ENCODE measurements around the gene PPARG. TPM values are rescaled to one million over a fixed set of nuclear protein-coding genes. Genes with fewer than 3 reads are reported as not detected.

The PPARG gene
- total RNA-seq, 1 experiment from 2014 or later: 71.6 TPM

- no peak overlapping the region for H3K9ac ChIP-seq (ENCODE audit: low read length)
- no peaks in the 10 kb centered on the region for H4K20me1 ChIP-seq (ENCODE audit: insufficient read depth)
- BruUV-seq (replicated peaks): no TSS peak
- ChIA-PET RAD21 (ENCODE audit: low non-redundant PET in 1 of 2, low total read pairs in 2 of 2, uncharacterized antibody in 2 of 2, unreplicated experiment in 2 of 2) (no interaction called here), CTCF (no interaction called here), POLR2A (no interaction called here)
- no peaks in the 10 kb centered on the region for H3K9me2 ChIP-seq (ENCODE audit: insufficient read depth)
- no peak overlapping the region for H3K4me2 ChIP-seq (ENCODE audit: low read length)
- H3K27ac ChIP-seq (ENCODE audit: low read depth, low read length): no peak overlapping the region
- no peaks in the 10 kb centered on the region for H3K36me3 ChIP-seq (ENCODE audit: control insufficient read depth in 1 of 2, insufficient read depth in 2 of 2, low read length in 2 of 2)
- no peak for TF ChIP-seq ZNF274 (IDR thresholded peaks at IDR 0.05; ENCODE audit: low read depth, low read length)
- no peak for TF ChIP-seq ELF1 (IDR thresholded peaks at IDR 0.05; ENCODE audit: borderline replicate concordance, low read depth)
- TF ChIP-seq FOSL1 (IDR thresholded peaks at IDR 0.05; ENCODE audit: low read depth): no peak
- no peak for TF ChIP-seq CBX3 (IDR thresholded peaks at IDR 0.05; ENCODE audit: low read depth)
- TF ChIP-seq POLR2AphosphoS5 (IDR thresholded peaks at IDR 0.05; ENCODE audit: low read depth, low read length): no peak
- TF ChIP-seq TCF7L2 (IDR thresholded peaks at IDR 0.05; ENCODE audit: borderline replicate concordance, extremely low read depth, insufficient read depth, insufficient read length): no peak
- TF ChIP-seq, protein P1, sequence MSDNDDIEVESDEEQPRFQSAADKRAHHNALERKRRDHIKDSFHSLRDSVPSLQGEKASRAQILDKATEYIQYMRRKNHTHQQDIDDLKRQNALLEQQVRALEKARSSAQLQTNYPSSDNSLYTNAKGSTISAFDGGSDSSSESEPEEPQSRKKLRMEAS (IDR thresholded peaks at IDR 0.05): no peak
- TF ChIP-seq YY1 (IDR thresholded peaks at IDR 0.05; ENCODE audit: extremely low read depth, insufficient replicate concordance, low read depth, low read length): no peak
- TF ChIP-seq, protein P2, sequence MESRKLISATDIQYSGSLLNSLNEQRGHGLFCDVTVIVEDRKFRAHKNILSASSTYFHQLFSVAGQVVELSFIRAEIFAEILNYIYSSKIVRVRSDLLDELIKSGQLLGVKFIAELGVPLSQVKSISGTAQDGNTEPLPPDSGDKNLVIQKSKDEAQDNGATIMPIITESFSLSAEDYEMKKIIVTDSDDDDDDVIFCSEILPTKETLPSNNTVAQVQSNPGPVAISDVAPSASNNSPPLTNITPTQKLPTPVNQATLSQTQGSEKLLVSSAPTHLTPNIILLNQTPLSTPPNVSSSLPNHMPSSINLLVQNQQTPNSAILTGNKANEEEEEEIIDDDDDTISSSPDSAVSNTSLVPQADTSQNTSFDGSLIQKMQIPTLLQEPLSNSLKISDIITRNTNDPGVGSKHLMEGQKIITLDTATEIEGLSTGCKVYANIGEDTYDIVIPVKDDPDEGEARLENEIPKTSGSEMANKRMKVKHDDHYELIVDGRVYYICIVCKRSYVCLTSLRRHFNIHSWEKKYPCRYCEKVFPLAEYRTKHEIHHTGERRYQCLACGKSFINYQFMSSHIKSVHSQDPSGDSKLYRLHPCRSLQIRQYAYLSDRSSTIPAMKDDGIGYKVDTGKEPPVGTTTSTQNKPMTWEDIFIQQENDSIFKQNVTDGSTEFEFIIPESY (IDR thresholded peaks at IDR 0.05; ENCODE audit: extremely low read depth, insufficient replicate concordance, low read length): no peak
- no peak for TF ChIP-seq EGR1 (IDR thresholded peaks at IDR 0.05; ENCODE audit: low read depth)
- TF ChIP-seq SRF (IDR thresholded peaks at IDR 0.05; ENCODE audit: low read depth): no peak
- TF ChIP-seq CTCF (IDR thresholded peaks at IDR 0.05 in 2 of 3, conservative IDR thresholded peaks at IDR 0.05 in 1 of 3; ENCODE audit: borderline replicate concordance in 1 of 3, insufficient read depth in 1 of 3, low read depth in 2 of 3, low read length in 2 of 3): no peak
- TF ChIP-seq POLR2A (IDR thresholded peaks at IDR 0.05; ENCODE audit: borderline replicate concordance, extremely low read depth, insufficient read depth, insufficient read length): no peak
- no peaks in the 10 kb centered on the region for H3K27me3 ChIP-seq (ENCODE audit: insufficient read depth, low read length)
- intact Hi-C loops (cut with micrococcal nuclease): no loop called here
- H3K4me3 ChIP-seq (replicated peaks in 1 of 2; ENCODE audit: low read depth in 1 of 2, low read length in 2 of 2): no peak overlapping the region
- no peak overlapping the region for H2AFZ ChIP-seq (ENCODE audit: low read depth, low read length, poor library complexity, severe bottlenecking)
- ATAC-seq (no peak), DNase-seq (ENCODE audit: low read depth, low spot score) (no peak)
- H3K79me2 ChIP-seq (ENCODE audit: insufficient read depth, low read length): no peaks in the 10 kb centered on the region
- H3K9me3 ChIP-seq (ENCODE audit: control insufficient read depth in 1 of 2, insufficient read depth in 1 of 2, low read depth in 1 of 2, low read length in 2 of 2): no peaks in the 10 kb centered on the region
- no peaks in the 10 kb centered on the region for H3K4me1 ChIP-seq (ENCODE audit: control insufficient read depth in 1 of 2, insufficient read depth in 2 of 2, low read length in 2 of 2)
Observed at GRCh38 chr3:12270976-12271375, 17.9 kb upstream of the PPARG start.
